Measurements from ENCODE around the gene AMIGO3.

The AMIGO3 gene

DNA sequence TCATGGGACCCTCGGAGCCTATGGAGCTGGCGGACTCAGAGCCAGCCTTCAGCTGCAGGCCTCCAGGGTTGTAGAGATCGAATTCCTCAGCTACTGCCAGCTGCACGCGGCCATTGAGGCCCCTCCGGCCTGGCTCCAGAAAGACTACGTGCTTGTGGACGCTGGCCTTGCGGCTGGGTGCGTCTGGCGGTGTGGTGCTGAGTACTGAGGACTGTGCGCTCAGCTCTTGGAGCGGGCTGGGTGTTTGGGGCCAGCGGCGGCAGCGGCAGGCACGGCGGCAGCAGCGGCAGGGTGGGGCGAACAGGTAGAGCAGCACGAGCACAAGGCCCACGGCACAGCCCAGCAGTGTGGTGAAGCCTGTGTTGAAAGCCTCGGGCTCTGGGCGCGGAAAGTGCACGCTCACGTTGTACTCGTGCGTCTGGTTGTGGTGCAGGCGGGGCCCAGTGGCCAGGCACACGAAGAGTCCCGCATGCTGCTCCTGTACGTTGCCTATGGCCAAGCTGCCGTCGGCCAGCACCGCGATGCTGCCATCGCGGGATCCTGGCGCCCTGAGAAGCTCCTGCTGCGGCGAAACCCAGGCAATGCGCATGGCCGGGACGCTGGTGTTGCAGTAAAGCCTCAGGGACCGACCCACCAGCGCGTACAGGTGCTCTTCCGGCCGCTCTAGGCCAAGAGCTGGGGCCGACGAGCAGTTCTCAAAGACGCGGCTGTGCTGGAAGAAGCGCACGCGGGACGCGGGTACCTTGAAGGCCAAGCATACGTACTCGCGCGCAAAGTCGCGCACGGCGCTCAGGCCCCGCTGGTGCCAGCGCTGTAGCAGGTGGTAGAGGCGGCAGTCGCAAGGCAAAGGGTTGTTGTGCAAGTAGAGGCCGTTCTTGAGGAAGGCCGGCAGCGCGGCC lies 1.3 kb downstream of the AMIGO3 start:
- CTCF ChIA-PET: interaction anchor here (0.5 kb wide), 1 partner anchor 40 kb away, joined by 3 read pairs; no protein-coding TSS in a partner anchor
- no peak overlapping the region for H3K27ac ChIP-seq (ENCODE audit: extremely low read depth, low read depth, low read length)
- no peaks in the 10 kb centered on the region for H3K9me3 ChIP-seq (ENCODE audit: control insufficient read depth, insufficient read depth, low read depth, low read length)
- POLR2A ChIA-PET: interaction anchor here (0.6 kb wide), 1 partner anchor 547 kb away, joined by 6 read pairs; no protein-coding TSS in a partner anchor
- H3K4me3 ChIP-seq (ENCODE audit: low read depth, low read length): no peak overlapping the region
- peaks cover 0 to 86% of the 10 kb centered on the region in 2 experiments; a peak in 1 of 3 replicates for H3K36me3 ChIP-seq (ENCODE audit: control insufficient read depth in 2 of 2, insufficient read depth in 1 of 2, low read length in 2 of 2)
- no peaks in the 10 kb centered on the region for H3K4me1 ChIP-seq (ENCODE audit: control insufficient read depth, insufficient read depth, low read length)
- TF ChIP-seq, protein P1, sequence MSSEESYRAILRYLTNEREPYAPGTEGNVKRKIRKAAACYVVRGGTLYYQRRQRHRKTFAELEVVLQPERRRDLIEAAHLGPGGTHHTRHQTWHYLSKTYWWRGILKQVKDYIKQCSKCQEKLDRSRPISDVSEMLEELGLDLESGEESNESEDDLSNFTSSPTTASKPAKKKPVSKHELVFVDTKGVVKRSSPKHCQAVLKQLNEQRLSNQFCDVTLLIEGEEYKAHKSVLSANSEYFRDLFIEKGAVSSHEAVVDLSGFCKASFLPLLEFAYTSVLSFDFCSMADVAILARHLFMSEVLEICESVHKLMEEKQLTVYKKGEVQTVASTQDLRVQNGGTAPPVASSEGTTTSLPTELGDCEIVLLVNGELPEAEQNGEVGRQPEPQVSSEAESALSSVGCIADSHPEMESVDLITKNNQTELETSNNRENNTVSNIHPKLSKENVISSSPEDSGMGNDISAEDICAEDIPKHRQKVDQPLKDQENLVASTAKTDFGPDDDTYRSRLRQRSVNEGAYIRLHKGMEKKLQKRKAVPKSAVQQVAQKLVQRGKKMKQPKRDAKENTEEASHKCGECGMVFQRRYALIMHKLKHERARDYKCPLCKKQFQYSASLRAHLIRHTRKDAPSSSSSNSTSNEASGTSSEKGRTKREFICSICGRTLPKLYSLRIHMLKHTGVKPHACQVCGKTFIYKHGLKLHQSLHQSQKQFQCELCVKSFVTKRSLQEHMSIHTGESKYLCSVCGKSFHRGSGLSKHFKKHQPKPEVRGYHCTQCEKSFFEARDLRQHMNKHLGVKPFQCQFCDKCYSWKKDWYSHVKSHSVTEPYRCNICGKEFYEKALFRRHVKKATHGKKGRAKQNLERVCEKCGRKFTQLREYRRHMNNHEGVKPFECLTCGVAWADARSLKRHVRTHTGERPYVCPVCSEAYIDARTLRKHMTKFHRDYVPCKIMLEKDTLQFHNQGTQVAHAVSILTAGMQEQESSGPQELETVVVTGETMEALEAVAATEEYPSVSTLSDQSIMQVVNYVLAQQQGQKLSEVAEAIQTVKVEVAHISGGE (tag by site-specific recombination; conservative IDR thresholded peaks at IDR 0.05; ENCODE audit: low read depth): no peak
- TF ChIP-seq SP2 (tag by site-specific recombination; IDR thresholded peaks at IDR 0.05) (no peak), GLIS2 (tag by site-specific recombination; IDR thresholded peaks at IDR 0.05) (no peak), ZNF121 (tag by site-specific recombination; IDR thresholded peaks at IDR 0.05) (no peak), ZNF266 (tag by site-specific recombination; IDR thresholded peaks at IDR 0.05; ENCODE audit: low read depth) (no peak), ZNF133 (tag by site-specific recombination; IDR thresholded peaks at IDR 0.05) (no peak), ZBTB8A (tag by site-specific recombination; IDR thresholded peaks at IDR 0.05) (no peak), ZNF626 (tag by site-specific recombination; IDR thresholded peaks at IDR 0.05) (no peak), ZFP37 (tag by site-specific recombination; IDR thresholded peaks at IDR 0.05) (no peak), ZNF112 (tag by site-specific recombination; IDR thresholded peaks at IDR 0.05) (no peak), ZNF19 (tag by site-specific recombination; IDR thresholded peaks at IDR 0.05; ENCODE audit: low read depth) (no peak), PRDM1 (tag by site-specific recombination; IDR thresholded peaks at IDR 0.05) (no peak), ZNF510 (tag by site-specific recombination; IDR thresholded peaks at IDR 0.05; ENCODE audit: insufficient replicate concordance) (no peak), ZNF274 (IDR thresholded peaks at IDR 0.05; ENCODE audit: low read length) (no peak), ZNF274 (tag by site-specific recombination; IDR thresholded peaks at IDR 0.05; ENCODE audit: borderline replicate concordance) (no peak), ZNF394 (tag by site-specific recombination; IDR thresholded peaks at IDR 0.05; ENCODE audit: borderline replicate concordance) (no peak), ZNF677 (tag by site-specific recombination; IDR thresholded peaks at IDR 0.05) (no peak)
- TF ChIP-seq, protein P2, sequence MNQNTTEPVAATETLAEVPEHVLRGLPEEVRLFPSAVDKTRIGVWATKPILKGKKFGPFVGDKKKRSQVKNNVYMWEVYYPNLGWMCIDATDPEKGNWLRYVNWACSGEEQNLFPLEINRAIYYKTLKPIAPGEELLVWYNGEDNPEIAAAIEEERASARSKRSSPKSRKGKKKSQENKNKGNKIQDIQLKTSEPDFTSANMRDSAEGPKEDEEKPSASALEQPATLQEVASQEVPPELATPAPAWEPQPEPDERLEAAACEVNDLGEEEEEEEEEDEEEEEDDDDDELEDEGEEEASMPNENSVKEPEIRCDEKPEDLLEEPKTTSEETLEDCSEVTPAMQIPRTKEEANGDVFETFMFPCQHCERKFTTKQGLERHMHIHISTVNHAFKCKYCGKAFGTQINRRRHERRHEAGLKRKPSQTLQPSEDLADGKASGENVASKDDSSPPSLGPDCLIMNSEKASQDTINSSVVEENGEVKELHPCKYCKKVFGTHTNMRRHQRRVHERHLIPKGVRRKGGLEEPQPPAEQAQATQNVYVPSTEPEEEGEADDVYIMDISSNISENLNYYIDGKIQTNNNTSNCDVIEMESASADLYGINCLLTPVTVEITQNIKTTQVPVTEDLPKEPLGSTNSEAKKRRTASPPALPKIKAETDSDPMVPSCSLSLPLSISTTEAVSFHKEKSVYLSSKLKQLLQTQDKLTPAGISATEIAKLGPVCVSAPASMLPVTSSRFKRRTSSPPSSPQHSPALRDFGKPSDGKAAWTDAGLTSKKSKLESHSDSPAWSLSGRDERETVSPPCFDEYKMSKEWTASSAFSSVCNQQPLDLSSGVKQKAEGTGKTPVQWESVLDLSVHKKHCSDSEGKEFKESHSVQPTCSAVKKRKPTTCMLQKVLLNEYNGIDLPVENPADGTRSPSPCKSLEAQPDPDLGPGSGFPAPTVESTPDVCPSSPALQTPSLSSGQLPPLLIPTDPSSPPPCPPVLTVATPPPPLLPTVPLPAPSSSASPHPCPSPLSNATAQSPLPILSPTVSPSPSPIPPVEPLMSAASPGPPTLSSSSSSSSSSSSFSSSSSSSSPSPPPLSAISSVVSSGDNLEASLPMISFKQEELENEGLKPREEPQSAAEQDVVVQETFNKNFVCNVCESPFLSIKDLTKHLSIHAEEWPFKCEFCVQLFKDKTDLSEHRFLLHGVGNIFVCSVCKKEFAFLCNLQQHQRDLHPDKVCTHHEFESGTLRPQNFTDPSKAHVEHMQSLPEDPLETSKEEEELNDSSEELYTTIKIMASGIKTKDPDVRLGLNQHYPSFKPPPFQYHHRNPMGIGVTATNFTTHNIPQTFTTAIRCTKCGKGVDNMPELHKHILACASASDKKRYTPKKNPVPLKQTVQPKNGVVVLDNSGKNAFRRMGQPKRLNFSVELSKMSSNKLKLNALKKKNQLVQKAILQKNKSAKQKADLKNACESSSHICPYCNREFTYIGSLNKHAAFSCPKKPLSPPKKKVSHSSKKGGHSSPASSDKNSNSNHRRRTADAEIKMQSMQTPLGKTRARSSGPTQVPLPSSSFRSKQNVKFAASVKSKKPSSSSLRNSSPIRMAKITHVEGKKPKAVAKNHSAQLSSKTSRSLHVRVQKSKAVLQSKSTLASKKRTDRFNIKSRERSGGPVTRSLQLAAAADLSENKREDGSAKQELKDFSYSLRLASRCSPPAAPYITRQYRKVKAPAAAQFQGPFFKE (tag by site-specific recombination; IDR thresholded peaks at IDR 0.05; ENCODE audit: borderline replicate concordance): no peak
- TF ChIP-seq, protein P3, sequence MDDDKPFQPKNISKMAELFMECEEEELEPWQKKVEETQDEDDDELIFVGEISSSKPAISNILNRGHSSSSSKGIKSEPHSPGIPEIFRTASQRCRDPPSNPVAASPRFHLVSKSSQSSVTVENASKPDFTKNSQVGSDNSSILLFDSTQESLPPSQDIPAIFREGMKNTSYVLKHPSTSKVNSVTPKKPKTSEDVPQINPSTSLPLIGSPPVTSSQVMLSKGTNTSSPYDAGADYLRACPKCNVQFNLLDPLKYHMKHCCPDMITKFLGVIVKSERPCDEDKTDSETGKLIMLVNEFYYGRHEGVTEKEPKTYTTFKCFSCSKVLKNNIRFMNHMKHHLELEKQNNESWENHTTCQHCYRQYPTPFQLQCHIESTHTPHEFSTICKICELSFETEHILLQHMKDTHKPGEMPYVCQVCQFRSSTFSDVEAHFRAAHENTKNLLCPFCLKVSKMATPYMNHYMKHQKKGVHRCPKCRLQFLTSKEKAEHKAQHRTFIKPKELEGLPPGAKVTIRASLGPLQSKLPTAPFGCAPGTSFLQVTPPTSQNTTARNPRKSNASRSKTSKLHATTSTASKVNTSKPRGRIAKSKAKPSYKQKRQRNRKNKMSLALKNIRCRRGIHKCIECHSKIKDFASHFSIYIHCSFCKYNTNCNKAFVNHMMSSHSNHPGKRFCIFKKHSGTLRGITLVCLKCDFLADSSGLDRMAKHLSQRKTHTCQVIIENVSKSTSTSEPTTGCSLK (tag by site-specific recombination; IDR thresholded peaks at IDR 0.05): no peak

Data from HEK293 (cell line).